Naive thymus-derived CD8-positive, alpha-beta T cell (primary cell): ENCODE measurements around the gene PPP1R27. TPM values are rescaled to one million over a fixed set of nuclear protein-coding genes. Genes with fewer than 3 reads are reported as not detected.

Source experiments
- ATAC-seq, 2 donors: fragments of 150-1000 bp; cut with Tn5 transposase in 1 of 2; sonication (Bioruptor Pico), chemical (Tn5 transposase) in 1 of 2; 1 replicate in 1 of 2; 2 replicates in 1 of 2; pipeline ENCODE4 v1.10.0; 2021; ENCODE audit warnings: mild to moderate bottlenecking in 2 of 2, moderate library complexity in 2 of 2
- POLR2A ChIA-PET: fragments of 350-600 bp; sonication (Branson Sonifier 250); formaldehyde crosslinking; loops from one replicate; lab custom pipeline; 2021; ENCODE audit warnings: antibody characterized with exemption; lab: Charles Lee
- DNase-seq, 10 donors: peaks; one replicate each; pipeline versions ENCODE4 v3.0.0 to v3.0.0-alpha.2; 2020 to 2022
- H3K27ac Mint-ChIP-seq, 10 donors: one replicate each; pipeline ENCODE4 v1.8.0; 2020 to 2022; ENCODE audit warnings: mild to moderate bottlenecking in 10 of 10, mixed read lengths in 10 of 10, moderate library complexity in 4 of 10, inconsistent platforms in 1 of 10
- H3K27me3 Mint-ChIP-seq, 5 donors: one replicate each; pipeline ENCODE4 v1.8.0; 2021 to 2022; ENCODE audit warnings: mixed read lengths in 5 of 5
- H3K36me3 Mint-ChIP-seq, 3 donors: one replicate each; pipeline ENCODE4 v1.8.0; 2020 to 2022; ENCODE audit warnings: mixed read lengths in 3 of 3, mild to moderate bottlenecking in 2 of 3, inconsistent platforms in 1 of 3
- H3K4me1 Mint-ChIP-seq, 4 donors: one replicate each; pipeline ENCODE4 v1.8.0; 2021 to 2022; ENCODE audit warnings: mixed read lengths in 4 of 4
- H3K4me3 Mint-ChIP-seq, 10 donors: one replicate each; pipeline ENCODE4 v1.8.0; 2020 to 2022; ENCODE audit warnings: mild to moderate bottlenecking in 10 of 10, mixed read lengths in 10 of 10, moderate library complexity in 6 of 10, inconsistent platforms in 1 of 10
- H3K9me3 Mint-ChIP-seq, 9 donors: one replicate each; pipeline ENCODE4 v1.8.0; 2020 to 2022; ENCODE audit warnings: mixed read lengths in 9 of 9, mild to moderate bottlenecking in 3 of 9, inconsistent platforms in 1 of 9, moderate library complexity in 1 of 9
- polyA plus RNA-seq, 3 donors: library from polyadenylated mRNA; unstranded; fragments of 300-500 nt; fragmentation: Illumina TruSeq; gene quantifications; one replicate each; pipeline ENCODE4 v1.2.3, GENCODE V29; 2021
- total RNA-seq, 8 experiments: library from RNA in 2 of 8; stranded (reverse) in 2 of 8; gene quantifications; one replicate each; pipeline ENCODE4 v1.2.3 and lab custom pipeline; 2021 to 2026

PPP1R27 gene
- total and polyA plus RNA-seq, 5 experiments from 2014 or later, result 0.11 TPM; not detected in 4

GRCh38 chr17:81822996-81823819, 11.6 kb downstream of the PPP1R27 start:
- Mint-ChIP-seq H3K9me3 (no peaks in the 10 kb centered on the region), H3K4me1 (peaks cover 2 to 10% (median 6%) of the 10 kb centered on the region in 4 donors), H3K27me3 (no peaks in the 10 kb centered on the region), H3K4me3 (no peak overlapping the region), H3K36me3 (peaks cover 0 to 10% (median 0%) of the 10 kb centered on the region in 3 donors), H3K27ac (peak overlapping the region in 1 of 10 donors; percentile 56)
- POLR2A ChIA-PET, result interaction anchor here (2.4 kb wide), 1 partner anchor 10 kb away, joined by 5 read pairs; the partner anchor contains the start of gene MCRIP1
- DNase-seq (no peak), ATAC-seq (no peak)

- DNase-seq, result no peak
Observed at GRCh38 chr17:81822312-81822637, 12.6 kb downstream of the PPP1R27 start.

GRCh38 chr17:81821603-81822311, 13.1 kb downstream of the PPP1R27 start:
- peaks cover 0 to 8% (median 3%) of the 10 kb centered on the region in 5 donors for H3K27me3 Mint-ChIP-seq
- H3K27ac Mint-ChIP-seq, result no peak overlapping the region
- H3K9me3 Mint-ChIP-seq, result no peaks in the 10 kb centered on the region
- ATAC-seq (no peak), DNase-seq (no peak)
- peaks cover 0 to 10% (median 0%) of the 10 kb centered on the region in 3 donors for H3K36me3 Mint-ChIP-seq
- POLR2A ChIA-PET, result no interaction called here
- peaks cover 0 to 7% (median 6%) of the 10 kb centered on the region in 4 donors for H3K4me1 Mint-ChIP-seq
- H3K4me3 Mint-ChIP-seq, result no peak overlapping the region

More at GRCh38 chr17:81822312-81822637, 12.6 kb downstream of the PPP1R27 start:
- POLR2A ChIA-PET, result no interaction called here
- Mint-ChIP-seq H3K27me3 (peaks cover 0 to 5% (median 2%) of the 10 kb centered on the region in 5 donors), H3K4me1 (peaks cover 0 to 7% (median 6%) of the 10 kb centered on the region in 4 donors), H3K27ac (peak overlapping the region in 1 of 10 donors; percentile 64), H3K9me3 (no peaks in the 10 kb centered on the region), H3K36me3 (peaks cover 0 to 10% (median 0%) of the 10 kb centered on the region in 3 donors), H3K4me3 (no peak overlapping the region)
- no peak for ATAC-seq

GRCh38 chr17:81821147-81821546, 13.7 kb downstream of the PPP1R27 start:
- peak overlapping the region in 1 of 10 donors; percentile 46 for H3K27ac Mint-ChIP-seq
- H3K36me3 Mint-ChIP-seq, result peaks cover 0 to 10% (median 0%) of the 10 kb centered on the region in 3 donors
- POLR2A ChIA-PET, result no interaction called here
- DNase-seq, result no peak
- H3K9me3 Mint-ChIP-seq, result no peaks in the 10 kb centered on the region
- no peak for ATAC-seq
- peaks cover 0 to 6% (median 4%) of the 10 kb centered on the region in 4 donors for H3K4me1 Mint-ChIP-seq
- H3K27me3 Mint-ChIP-seq, result peaks cover 0 to 12% (median 5%) of the 10 kb centered on the region in 5 donors
- no peak overlapping the region for H3K4me3 Mint-ChIP-seq

- Mint-ChIP-seq H3K9me3 (no peaks in the 10 kb centered on the region), H3K27me3 (peaks cover 0 to 14% (median 6%) of the 10 kb centered on the region in 5 donors), H3K4me3 (no peak overlapping the region), H3K4me1 (peaks cover 0 to 2% (median under 1%) of the 10 kb centered on the region in 4 donors), H3K27ac (no peak overlapping the region), H3K36me3 (peaks cover 0 to 6% (median 0%) of the 10 kb centered on the region in 3 donors)
- POLR2A ChIA-PET, result no interaction called here
- DNase-seq, result no peak
- no peak for ATAC-seq
Observed at GRCh38 chr17:81819708-81820107, 15.1 kb downstream of the PPP1R27 start.

GRCh38 chr17:81817758-81818147, 17.1 kb downstream of the PPP1R27 start:
- POLR2A ChIA-PET, result no interaction called here
- Mint-ChIP-seq H3K36me3 (peaks cover 0 to 2% (median 0%) of the 10 kb centered on the region in 3 donors), H3K4me3 (no peak overlapping the region), H3K27me3 (peaks cover 0 to 14% (median 6%) of the 10 kb centered on the region in 5 donors), H3K27ac (no peak overlapping the region), H3K4me1 (peaks cover 0 to 1% (median 0%) of the 10 kb centered on the region in 4 donors), H3K9me3 (no peaks in the 10 kb centered on the region)
- DNase-seq (no peak), ATAC-seq (no peak)

- H3K36me3 Mint-ChIP-seq, result no peaks in the 10 kb centered on the region
- H3K9me3 Mint-ChIP-seq, result no peaks in the 10 kb centered on the region
- ATAC-seq (no peak), DNase-seq (no peak)
- H3K27ac Mint-ChIP-seq, result no peak overlapping the region
- no peaks in the 10 kb centered on the region for H3K4me1 Mint-ChIP-seq
- POLR2A ChIA-PET, result no interaction called here
- peaks cover 0 to 15% (median 6%) of the 10 kb centered on the region in 5 donors for H3K27me3 Mint-ChIP-seq
- no peak overlapping the region for H3K4me3 Mint-ChIP-seq
Observed at GRCh38 chr17:81815646-81815986, 19.2 kb downstream of the PPP1R27 start.

GRCh38 chr17:81814748-81815645, 19.9 kb downstream of the PPP1R27 start:
- H3K36me3 Mint-ChIP-seq, result no peaks in the 10 kb centered on the region
- DNase-seq (no peak), ATAC-seq (no peak)
- peaks cover 3 to 20% (median 6%) of the 10 kb centered on the region in 5 donors for H3K27me3 Mint-ChIP-seq
- no peak overlapping the region for H3K27ac Mint-ChIP-seq
- no peak overlapping the region for H3K4me3 Mint-ChIP-seq
- POLR2A ChIA-PET, result no interaction called here
- no peaks in the 10 kb centered on the region for H3K9me3 Mint-ChIP-seq
- no peaks in the 10 kb centered on the region for H3K4me1 Mint-ChIP-seq

GRCh38 chr17:81813861-81814683, 20.8 kb downstream of the PPP1R27 start:
- H3K9me3 Mint-ChIP-seq, result peaks cover 0 to 2% (median 0%) of the 10 kb centered on the region in 9 donors
- H3K4me1 Mint-ChIP-seq, result peaks cover 0 to under 1% (median 0%) of the 10 kb centered on the region in 4 donors
- no peaks in the 10 kb centered on the region for H3K36me3 Mint-ChIP-seq
- H3K4me3 Mint-ChIP-seq, result no peak overlapping the region
- H3K27ac Mint-ChIP-seq, result no peak overlapping the region
- POLR2A ChIA-PET, result no interaction called here
- ATAC-seq (no peak), DNase-seq (no peak)
- H3K27me3 Mint-ChIP-seq, result peaks cover 6 to 29% (median 15%) of the 10 kb centered on the region in 5 donors

- peaks cover 0 to 3% (median 0%) of the 10 kb centered on the region in 9 donors for H3K9me3 Mint-ChIP-seq
- no peak for ATAC-seq
- H3K4me1 Mint-ChIP-seq, result peaks cover 0 to 2% (median 0%) of the 10 kb centered on the region in 4 donors
- no peak overlapping the region for H3K4me3 Mint-ChIP-seq
- peaks cover 6 to 33% (median 23%) of the 10 kb centered on the region in 5 donors for H3K27me3 Mint-ChIP-seq
- DNase-seq, result no peak
- no peak overlapping the region for H3K27ac Mint-ChIP-seq
- POLR2A ChIA-PET, result no interaction called here
- H3K36me3 Mint-ChIP-seq, result no peaks in the 10 kb centered on the region
Observed at GRCh38 chr17:81813371-81813684, 21.5 kb downstream of the PPP1R27 start.

GRCh38 chr17:81812571-81813370, 22.1 kb downstream of the PPP1R27 start:
- Mint-ChIP-seq H3K9me3 (peaks cover 0 to 3% (median 0%) of the 10 kb centered on the region in 9 donors), H3K27me3 (peaks cover 6 to 34% (median 28%) of the 10 kb centered on the region in 5 donors), H3K4me1 (peaks cover 0 to 2% (median 0%) of the 10 kb centered on the region in 4 donors), H3K27ac (no peak overlapping the region), H3K36me3 (no peaks in the 10 kb centered on the region), H3K4me3 (no peak overlapping the region)
- POLR2A ChIA-PET, result no interaction called here
- ATAC-seq (no peak), DNase-seq (no peak)
